ENCODE measurements around the gene FHL3. TPM values are rescaled to one million over a fixed set of nuclear protein-coding genes. Genes with fewer than 3 reads are reported as not detected.

FHL3 gene

GRCh38 chr1:37948841-37949240, 56.5 kb downstream of the FHL3 start:
- no peak overlapping the region for H3K4me2 ChIP-seq (ENCODE audit: low read length, poor library complexity, severe bottlenecking)
- H3K14ac ChIP-seq (ENCODE audit: low read length in 2 of 2): no peak overlapping the region
- H3K4ac ChIP-seq (ENCODE audit: low read depth in 1 of 2, low read length in 2 of 2): no peak overlapping the region
- H3K79me1 ChIP-seq (replicated peaks; ENCODE audit: low read length, poor library complexity, severe bottlenecking): peaks cover 6% of the 10 kb centered on the region
- peaks cover 19% of the 10 kb centered on the region for H3K4me1 ChIP-seq (ENCODE audit: control insufficient read depth, insufficient read depth, low read depth, low read length)
- H4K91ac ChIP-seq (ENCODE audit: low read length): no peak overlapping the region
- H2AK5ac ChIP-seq (ENCODE audit: low read length, severe bottlenecking): no peak overlapping the region
- H3K18ac ChIP-seq (ENCODE audit: low read depth in 1 of 2, low read length in 2 of 2): no peak overlapping the region
- no peak overlapping the region for H2BK12ac ChIP-seq (ENCODE audit: low read length in 2 of 2)
- H3K9ac ChIP-seq (ENCODE audit: low read length): no peak overlapping the region
- H3K9me3 ChIP-seq (ENCODE audit: control insufficient read depth, low read length): no peaks in the 10 kb centered on the region
- no peak overlapping the region for H2AFZ ChIP-seq (ENCODE audit: low read depth, low read length)
- H4K8ac ChIP-seq (ENCODE audit: low read length): no peak overlapping the region
- no peak for DNase-seq
- H3K36me3 ChIP-seq (ENCODE audit: control insufficient read depth in 1 of 2, insufficient read depth in 2 of 2, low read depth in 1 of 2, low read length in 2 of 2): peaks cover 11 to 17% of the 10 kb centered on the region in 2 experiments
- H2BK5ac ChIP-seq (ENCODE audit: low read depth, low read length, poor library complexity, severe bottlenecking): no peak overlapping the region
- H2BK15ac ChIP-seq (ENCODE audit: low read depth, poor library complexity, severe bottlenecking): no peak overlapping the region
- no peak overlapping the region for H3K27ac ChIP-seq (ENCODE audit: low read length, poor library complexity, severe bottlenecking)
- no peak overlapping the region for H3K4me3 ChIP-seq (ENCODE audit: insufficient read depth in 1 of 2, low read depth in 1 of 2, low read length in 2 of 2)
- H3K23ac ChIP-seq (ENCODE audit: low read length in 2 of 2): no peak overlapping the region
- H2BK120ac ChIP-seq (ENCODE audit: low read depth, low read length): no peak overlapping the region
- H3K27me3 ChIP-seq (ENCODE audit: control insufficient read depth in 1 of 2, insufficient read depth in 1 of 2, low read length in 2 of 2): no peaks in the 10 kb centered on the region

GRCh38 chr1:37948166-37948565, 57.1 kb downstream of the FHL3 start:
- Histone ChIP-seq H3K36me3 (ENCODE audit: control insufficient read depth in 1 of 2, insufficient read depth in 2 of 2, low read depth in 1 of 2, low read length in 2 of 2) (peaks cover 17 to 21% of the 10 kb centered on the region in 2 experiments), H3K9me3 (ENCODE audit: control insufficient read depth, low read length) (no peaks in the 10 kb centered on the region), H2BK5ac (ENCODE audit: low read depth, low read length, poor library complexity, severe bottlenecking) (no peak overlapping the region), H3K4me1 (ENCODE audit: control insufficient read depth, insufficient read depth, low read depth, low read length) (peaks cover 26% of the 10 kb centered on the region), H2BK12ac (ENCODE audit: low read length in 2 of 2) (no peak overlapping the region), H4K8ac (ENCODE audit: low read length) (no peak overlapping the region), H3K79me1 (replicated peaks; ENCODE audit: low read length, poor library complexity, severe bottlenecking) (peaks cover 13% of the 10 kb centered on the region), H3K23ac (ENCODE audit: low read length in 2 of 2) (no peak overlapping the region), H4K91ac (ENCODE audit: low read length) (no peak overlapping the region), H2AK5ac (ENCODE audit: low read length, severe bottlenecking) (no peak overlapping the region), H3K14ac (ENCODE audit: low read length in 2 of 2) (no peak overlapping the region), H3K18ac (ENCODE audit: low read depth in 1 of 2, low read length in 2 of 2) (no peak overlapping the region), H3K4me2 (ENCODE audit: low read length, poor library complexity, severe bottlenecking) (no peak overlapping the region), H2BK120ac (ENCODE audit: low read depth, low read length) (no peak overlapping the region), H3K27ac (ENCODE audit: low read length, poor library complexity, severe bottlenecking) (no peak overlapping the region), H3K9ac (ENCODE audit: low read length) (no peak overlapping the region), H2BK15ac (ENCODE audit: low read depth, poor library complexity, severe bottlenecking) (no peak overlapping the region), H2AFZ (ENCODE audit: low read depth, low read length) (no peak overlapping the region), H3K27me3 (ENCODE audit: control insufficient read depth in 1 of 2, insufficient read depth in 1 of 2, low read length in 2 of 2) (no peaks in the 10 kb centered on the region), H3K4me3 (ENCODE audit: insufficient read depth in 1 of 2, low read depth in 1 of 2, low read length in 2 of 2) (no peak overlapping the region), H3K4ac (ENCODE audit: low read depth in 1 of 2, low read length in 2 of 2) (no peak overlapping the region)
- WGBS: 77% methylated on average over 1 of the region's 2 CpGs
- DNase-seq: no peak

GRCh38 chr1:37947364-37947763, 58.0 kb downstream of the FHL3 start:
- H3K18ac ChIP-seq (ENCODE audit: low read depth in 1 of 2, low read length in 2 of 2): peak overlapping the region in 1 of 2 experiments; percentile 71
- H3K4me1 ChIP-seq (ENCODE audit: control insufficient read depth, insufficient read depth, low read depth, low read length): peaks cover 26% of the 10 kb centered on the region
- H3K23ac ChIP-seq (ENCODE audit: low read length in 2 of 2): no peak overlapping the region
- no peak overlapping the region for H2BK5ac ChIP-seq (ENCODE audit: low read depth, low read length, poor library complexity, severe bottlenecking)
- DNase-seq: no peak
- peak overlapping the region; percentile 40 for H2AK5ac ChIP-seq (ENCODE audit: low read length, severe bottlenecking)
- peaks cover 13% of the 10 kb centered on the region for H3K79me1 ChIP-seq (replicated peaks; ENCODE audit: low read length, poor library complexity, severe bottlenecking)
- no peak overlapping the region for H3K4me2 ChIP-seq (ENCODE audit: low read length, poor library complexity, severe bottlenecking)
- H3K4ac ChIP-seq (ENCODE audit: low read depth in 1 of 2, low read length in 2 of 2): peak overlapping the region in 1 of 2 experiments; percentile 66
- peak overlapping the region; percentile 88 for H4K91ac ChIP-seq (ENCODE audit: low read length)
- H2BK15ac ChIP-seq (ENCODE audit: low read depth, poor library complexity, severe bottlenecking): no peak overlapping the region
- peak overlapping the region in 1 of 2 experiments; percentile 93 for H3K4me3 ChIP-seq (ENCODE audit: insufficient read depth in 1 of 2, low read depth in 1 of 2, low read length in 2 of 2)
- H3K27ac ChIP-seq (ENCODE audit: low read length, poor library complexity, severe bottlenecking): no peak overlapping the region
- peak overlapping the region; percentile 2 for H2BK120ac ChIP-seq (ENCODE audit: low read depth, low read length)
- H2AFZ ChIP-seq (ENCODE audit: low read depth, low read length): peak overlapping the region; percentile 15
- peaks cover 21% of the 10 kb centered on the region in 2 experiments for H3K36me3 ChIP-seq (ENCODE audit: control insufficient read depth in 1 of 2, insufficient read depth in 2 of 2, low read depth in 1 of 2, low read length in 2 of 2)
- H2BK12ac ChIP-seq (ENCODE audit: low read length in 2 of 2): no peak overlapping the region
- peak overlapping the region; percentile 99 for H3K9ac ChIP-seq (ENCODE audit: low read length)
- 82% methylated on average over 6 of the region's 6 CpGs for WGBS
- H4K8ac ChIP-seq (ENCODE audit: low read length): peak overlapping the region; percentile 98
- H3K27me3 ChIP-seq (ENCODE audit: control insufficient read depth in 1 of 2, insufficient read depth in 1 of 2, low read length in 2 of 2): no peaks in the 10 kb centered on the region
- H3K14ac ChIP-seq (ENCODE audit: low read length in 2 of 2): no peak overlapping the region
- H3K9me3 ChIP-seq (ENCODE audit: control insufficient read depth, low read length): no peaks in the 10 kb centered on the region

Small RNA genes within 50 kb of the gene (small RNA-seq; reads per million reads assigned to genes)
- not detected for gene RF00017 (ENCODE audit: low read depth)
- gene RNU6-510P (ENCODE audit: low read depth): not detected
